HG03135 (cell line): ENCODE measurements around the gene TMEM176B.
"Not testable (repeated sequence)": the region's sequence is repeated elsewhere in the genome, so short reads cannot be mapped to it uniquely, and the experiment has no call there.

ENCODE experiments used
- ATAC-seq: cut with Tn5 transposase; IDR thresholded peaks from one replicate; pipeline ENCODE4 v1.9.1; 2021; ENCODE audit warnings: mild to moderate bottlenecking, moderate library complexity; ENCODE audit not compliant: unreplicated experiment

The TMEM176B gene

GRCh38 chr7:150823484-150824126 lies 23.4 kb upstream of the TMEM176B start:
- no peak for ATAC-seq

GRCh38 chr7:150823043-150823442 lies 22.9 kb upstream of the TMEM176B start:
- ATAC-seq, result no peak

- no peak for ATAC-seq
These were observed 20.5 kb upstream of the TMEM176B start for GRCh38 chr7:150820578-150821198.

- no peak for ATAC-seq
These were observed 20.0 kb upstream of the TMEM176B start for GRCh38 chr7:150820148-150820547.

GRCh38 chr7:150818971-150819370 lies 18.8 kb upstream of the TMEM176B start:
- no peak for ATAC-seq

- no peak for ATAC-seq
These were observed 14.3 kb upstream of the TMEM176B start for GRCh38 chr7:150814328-150815001.

- not testable (repeated sequence) for ATAC-seq
These were observed 7.7 kb upstream of the TMEM176B start for GRCh38 chr7:150807616-150808438.

GRCh38 chr7:150806863-150807262 lies 6.7 kb upstream of the TMEM176B start:
- ATAC-seq, result no peak

- no peak for ATAC-seq
These were observed 6.3 kb upstream of the TMEM176B start for GRCh38 chr7:150806454-150806853.

GRCh38 chr7:150805864-150806263 lies 5.7 kb upstream of the TMEM176B start:
- no peak for ATAC-seq

- no peak for ATAC-seq
These were observed 4.6 kb upstream of the TMEM176B start for GRCh38 chr7:150804802-150805201.

GRCh38 chr7:150803161-150803860 lies 3.1 kb upstream of the TMEM176B start:
- no peak for ATAC-seq

- no peak for ATAC-seq
These were observed 2.0 kb upstream of the TMEM176B start for GRCh38 chr7:150801946-150802771.

GRCh38 chr7:150801242-150801945 lies 1.2 kb upstream of the TMEM176B start:
- no peak for ATAC-seq

- ATAC-seq, result no peak
These were observed 547 bp upstream of the TMEM176B start, which contains the start of gene TMEM176A for GRCh38 chr7:150800581-150801241. TSS of gene TMEM176A (plus strand) at chr7:150800769. CDS start at chr7:150801551, 782 bp downstream.

GRCh38 chr7:150799156-150799555 lies 1.0 kb downstream of the TMEM176B start:
- ATAC-seq, result no peak

GRCh38 chr7:150797661-150798060 lies 2.5 kb downstream of the TMEM176B start:
- no peak for ATAC-seq

- no peak for ATAC-seq
These were observed 6.5 kb downstream of the TMEM176B start for GRCh38 chr7:150793569-150794238.
